ENCODE measurements around the gene SPATC1L.
A peak's percentile ranks its signal among the peaks of the same experiment; 100 is the strongest.
"Not testable (repeated sequence)": the region's sequence is repeated elsewhere in the genome, so short reads cannot be mapped to it uniquely, and the experiment has no call there.

SPATC1L gene

DNA sequence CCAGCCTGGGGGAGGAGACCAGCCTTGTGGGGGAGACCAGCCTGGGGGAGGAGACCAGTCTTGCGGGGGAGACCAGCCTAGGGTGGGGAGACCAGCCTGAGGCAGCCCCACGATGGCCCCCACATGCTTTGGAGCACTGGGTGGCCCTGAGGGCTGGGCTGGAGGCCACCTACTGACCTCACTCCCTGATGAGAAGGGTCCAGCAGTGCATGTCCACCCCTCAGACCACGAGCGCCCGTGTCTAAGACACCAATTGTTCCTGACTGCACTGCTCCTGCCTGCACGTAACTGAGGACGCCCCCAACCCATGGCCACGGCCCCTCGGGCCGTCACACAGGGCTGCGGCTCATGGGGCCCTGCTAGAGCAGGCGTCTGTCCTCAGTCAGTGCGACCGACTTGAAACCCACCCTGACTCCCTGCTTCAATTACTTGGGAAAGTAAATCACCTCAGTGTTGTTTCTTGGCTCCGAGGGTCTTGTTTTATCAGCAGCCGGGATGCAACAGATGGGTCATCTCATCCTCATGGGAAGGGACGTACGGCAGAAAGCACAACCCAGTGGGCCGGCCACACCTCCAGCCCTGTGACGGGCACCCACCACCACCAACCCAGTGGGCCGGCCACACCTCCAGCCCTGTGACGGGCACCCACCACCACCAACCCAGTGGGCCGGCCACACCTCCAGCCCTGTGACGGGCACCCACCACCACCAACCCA, at the start of gene SPATC1L:
Gene SPATC1L, minus strand, starts transcription at position 550 of the 715 bp plus-strand sequence. CDS start 1,643 bp downstream, outside the sequence.
- peak within 1 kb of the TSS in 4 of 5 donors; percentile 53 to 71 (median 64) for H3K9ac ChIP-seq (ENCODE audit: low read length in 5 of 5)
- no peak within 1 kb of the TSS for H3K27ac ChIP-seq (ENCODE audit: low read depth, low read length)
- H3K36me3 ChIP-seq (ENCODE audit: control insufficient read depth in 5 of 5, insufficient read depth in 5 of 5, low read length in 5 of 5), result peaks cover 0 to 12% (median 3%) of the 10 kb centered on the region in 5 donors
- peak within 1 kb of the TSS; percentile 68 to 91 (median 75) for H3K4me3 ChIP-seq (ENCODE audit: low read depth in 1 of 5, low read length in 5 of 5)
- H3K9me3 ChIP-seq (ENCODE audit: control insufficient read depth in 5 of 5, low read length in 5 of 5), result no peaks in the 10 kb centered on the region
- peaks cover 0 to 28% (median 24%) of the 10 kb centered on the region in 5 donors for H3K4me1 ChIP-seq (ENCODE audit: control insufficient read depth in 5 of 5, insufficient read depth in 5 of 5, low read length in 5 of 5)
- peaks cover 0 to 9% (median 8%) of the 10 kb centered on the region in 5 donors for H3K27me3 ChIP-seq (ENCODE audit: control insufficient read depth in 5 of 5, insufficient read depth in 4 of 5, low read length in 5 of 5)

- Histone ChIP-seq H3K4me1 (ENCODE audit: control insufficient read depth in 5 of 5, insufficient read depth in 5 of 5, low read length in 5 of 5) (peaks cover 2 to 40% (median 33%) of the 10 kb centered on the region in 5 donors), H3K27me3 (ENCODE audit: control insufficient read depth in 5 of 5, insufficient read depth in 4 of 5, low read length in 5 of 5) (no peaks in the 10 kb centered on the region), H3K9ac (ENCODE audit: low read length in 5 of 5) (peak overlapping the region in 2 of 5 donors; percentile 39 to 56), H3K27ac (ENCODE audit: low read depth, low read length) (peak overlapping the region; percentile 26), H3K4me3 (ENCODE audit: low read depth in 1 of 5, low read length in 5 of 5) (peak overlapping the region in 4 of 5 donors; percentile 41 to 63 (median 50)), H3K36me3 (ENCODE audit: control insufficient read depth in 5 of 5, insufficient read depth in 5 of 5, low read length in 5 of 5) (peaks cover 10 to 22% (median 15%) of the 10 kb centered on the region in 5 donors), H3K9me3 (ENCODE audit: control insufficient read depth in 5 of 5, low read length in 5 of 5) (no peaks in the 10 kb centered on the region)
Measured at GRCh38 chr21:46229923-46230260, 45.6 kb upstream of the SPATC1L start.

DNA sequence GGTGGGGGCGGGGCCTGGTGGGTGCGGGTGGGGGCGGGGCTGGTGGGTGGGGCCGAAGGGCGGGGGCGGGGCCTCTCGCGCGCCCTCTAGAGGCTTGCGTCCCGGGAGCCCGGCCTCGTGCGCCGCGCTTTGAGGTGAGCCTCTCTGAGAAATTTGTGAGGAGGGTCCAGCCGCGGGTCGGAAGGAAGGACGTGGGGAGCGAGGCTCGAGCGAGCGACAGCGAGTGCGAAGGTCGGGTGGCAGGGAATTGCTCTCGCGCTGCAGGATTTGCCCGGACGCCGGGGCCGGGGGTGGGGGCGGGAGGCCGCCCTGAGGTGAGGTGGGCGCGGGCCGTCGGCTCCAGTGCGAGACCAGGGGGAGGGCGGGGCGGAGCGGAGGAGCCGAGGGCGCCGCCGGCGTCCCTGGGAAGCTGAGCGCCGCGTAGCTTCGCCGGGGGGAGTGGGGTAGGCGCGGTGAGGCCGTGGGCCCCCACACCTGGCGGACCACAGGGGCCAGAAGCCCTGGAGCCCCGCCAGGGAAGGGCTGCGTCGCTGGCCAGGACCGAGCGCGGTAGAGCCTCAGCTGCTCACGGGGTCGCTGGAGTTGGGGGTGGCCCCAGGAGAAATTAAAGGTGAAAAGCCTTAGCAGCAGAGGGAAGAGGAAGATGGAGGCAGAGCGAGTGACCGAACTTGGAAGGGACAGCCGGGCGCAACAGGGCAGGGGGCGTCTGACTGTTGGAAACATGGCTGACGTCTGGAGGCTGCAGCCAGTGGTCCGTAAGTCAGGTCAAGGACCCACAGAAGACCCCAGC, 45.1 kb upstream of the SPATC1L start:
- H3K27ac ChIP-seq (ENCODE audit: low read depth, low read length), result peak overlapping the region; percentile 26
- no peaks in the 10 kb centered on the region for H3K9me3 ChIP-seq (ENCODE audit: control insufficient read depth in 5 of 5, low read length in 5 of 5)
- H3K27me3 ChIP-seq (ENCODE audit: control insufficient read depth in 5 of 5, insufficient read depth in 4 of 5, low read length in 5 of 5), result no peaks in the 10 kb centered on the region
- peak overlapping the region in 3 of 5 donors; percentile 39 to 56 (median 51) for H3K9ac ChIP-seq (ENCODE audit: low read length in 5 of 5)
- peaks cover 2 to 44% (median 36%) of the 10 kb centered on the region in 5 donors for H3K4me1 ChIP-seq (ENCODE audit: control insufficient read depth in 5 of 5, insufficient read depth in 5 of 5, low read length in 5 of 5)
- H3K4me3 ChIP-seq (ENCODE audit: low read depth in 1 of 5, low read length in 5 of 5), result peak overlapping the region; percentile 41 to 63 (median 50)
- peaks cover 8 to 16% (median 10%) of the 10 kb centered on the region in 5 donors for H3K36me3 ChIP-seq (ENCODE audit: control insufficient read depth in 5 of 5, insufficient read depth in 5 of 5, low read length in 5 of 5)

DNA sequence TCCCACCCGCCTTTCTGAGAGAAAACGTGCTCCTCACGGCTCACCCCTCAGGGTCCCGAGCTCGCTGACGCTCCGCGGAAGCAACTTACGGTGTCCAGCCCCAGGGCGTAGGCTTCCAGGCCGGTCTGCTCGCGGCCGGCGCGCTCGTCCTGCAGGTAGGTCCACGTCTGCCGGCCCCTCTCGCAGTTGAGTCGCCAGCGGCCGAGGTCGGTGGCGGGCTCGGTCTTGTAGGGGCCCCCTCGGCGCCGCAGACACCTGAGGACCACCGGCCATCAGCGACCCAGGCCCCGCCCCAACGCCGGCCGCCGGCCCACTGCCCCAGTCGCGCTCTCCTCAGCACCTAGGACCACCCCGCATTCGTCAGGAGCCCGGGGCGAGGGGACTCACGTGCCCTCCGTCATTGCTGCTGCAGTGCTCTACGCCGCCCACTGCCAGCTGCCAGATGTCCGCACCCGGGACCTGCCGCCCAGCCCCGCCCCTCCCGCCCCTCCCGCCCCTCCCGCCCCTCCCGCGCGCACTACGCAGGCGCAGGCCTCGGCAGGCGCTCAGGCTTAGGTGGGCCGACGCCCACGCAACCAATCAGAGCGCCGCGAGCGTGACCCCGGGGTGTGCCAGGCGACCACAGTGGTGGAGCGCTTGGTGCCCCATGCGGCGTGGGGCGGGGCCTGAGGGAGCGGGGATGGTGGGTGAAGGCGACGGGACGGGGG, 44.2 kb upstream of the SPATC1L start, which contains the start of gene LSS:
Gene LSS, minus strand, starts transcription at position 430 of the 707 bp plus-strand sequence. Its CDS starts 29 bp downstream, at position 401.
- Histone ChIP-seq H3K9me3 (ENCODE audit: control insufficient read depth in 5 of 5, low read length in 5 of 5) (no peaks in the 10 kb centered on the region), H3K4me1 (ENCODE audit: control insufficient read depth in 5 of 5, insufficient read depth in 5 of 5, low read length in 5 of 5) (peaks cover 2 to 44% (median 36%) of the 10 kb centered on the region in 5 donors)

DNA sequence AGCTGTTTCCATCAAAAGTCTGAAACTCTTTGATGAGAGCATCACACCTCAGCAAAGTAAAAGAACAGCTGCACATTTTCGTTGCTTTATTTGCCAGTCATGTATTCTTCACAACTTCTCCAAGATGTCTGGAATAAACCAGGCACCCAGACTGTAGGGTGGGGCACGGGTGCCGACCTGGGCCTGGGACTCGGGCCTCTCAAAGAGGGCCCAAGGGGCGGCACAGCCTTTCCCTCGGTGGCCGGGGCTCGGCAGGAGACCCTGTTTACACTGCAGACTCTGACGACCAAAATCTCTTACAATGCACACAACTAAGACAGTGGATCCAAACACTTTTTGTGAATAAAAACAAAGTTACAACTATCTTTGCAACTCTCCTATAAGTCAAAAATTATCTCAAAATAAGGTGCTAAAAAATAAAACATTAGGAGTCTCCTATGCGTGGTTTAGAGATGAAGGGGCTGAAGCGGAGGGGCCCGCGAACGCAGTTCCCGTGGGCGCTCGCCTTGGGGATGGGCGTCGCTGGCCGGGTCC, 43.6 kb upstream of the SPATC1L start:
- Histone ChIP-seq H3K4me3 (ENCODE audit: low read depth in 1 of 5, low read length in 5 of 5) (peak overlapping the region; percentile 70 to 86 (median 82)), H3K27me3 (ENCODE audit: control insufficient read depth in 5 of 5, insufficient read depth in 4 of 5, low read length in 5 of 5) (no peaks in the 10 kb centered on the region), H3K4me1 (ENCODE audit: control insufficient read depth in 5 of 5, insufficient read depth in 5 of 5, low read length in 5 of 5) (peaks cover 2 to 45% (median 36%) of the 10 kb centered on the region in 5 donors), H3K27ac (ENCODE audit: low read depth, low read length) (peak overlapping the region; percentile 98), H3K9me3 (ENCODE audit: control insufficient read depth in 5 of 5, low read length in 5 of 5) (no peaks in the 10 kb centered on the region), H3K9ac (ENCODE audit: low read length in 5 of 5) (peak overlapping the region; percentile 63 to 84 (median 77)), H3K36me3 (ENCODE audit: control insufficient read depth in 5 of 5, insufficient read depth in 5 of 5, low read length in 5 of 5) (peaks cover 0 to 6% (median 4%) of the 10 kb centered on the region in 5 donors)

More for the DNA sequence above, 44.2 kb upstream of the SPATC1L start, which contains the start of gene LSS:
- H3K4me3 ChIP-seq (ENCODE audit: low read depth in 1 of 5, low read length in 5 of 5), result peak within 1 kb of the TSS; percentile 70 to 86 (median 82)
- peak within 1 kb of the TSS; percentile 63 to 84 (median 77) for H3K9ac ChIP-seq (ENCODE audit: low read length in 5 of 5)
- peak within 1 kb of the TSS; percentile 98 for H3K27ac ChIP-seq (ENCODE audit: low read depth, low read length)
- peaks cover 2 to 8% (median 3%) of the 10 kb centered on the region in 5 donors for H3K36me3 ChIP-seq (ENCODE audit: control insufficient read depth in 5 of 5, insufficient read depth in 5 of 5, low read length in 5 of 5)
- no peaks in the 10 kb centered on the region for H3K27me3 ChIP-seq (ENCODE audit: control insufficient read depth in 5 of 5, insufficient read depth in 4 of 5, low read length in 5 of 5)

GRCh38 chr21:46226920-46227599, 42.8 kb upstream of the SPATC1L start:
- Histone ChIP-seq H3K36me3 (ENCODE audit: control insufficient read depth in 5 of 5, insufficient read depth in 5 of 5, low read length in 5 of 5) (peaks cover 0 to 14% (median 9%) of the 10 kb centered on the region in 5 donors), H3K27me3 (ENCODE audit: control insufficient read depth in 5 of 5, insufficient read depth in 4 of 5, low read length in 5 of 5) (no peaks in the 10 kb centered on the region), H3K27ac (ENCODE audit: low read depth, low read length) (peak overlapping the region; percentile 98), H3K9me3 (ENCODE audit: control insufficient read depth in 5 of 5, low read length in 5 of 5) (no peaks in the 10 kb centered on the region), H3K4me3 (ENCODE audit: low read depth in 1 of 5, low read length in 5 of 5) (peak overlapping the region; percentile 70 to 86 (median 82)), H3K4me1 (ENCODE audit: control insufficient read depth in 5 of 5, insufficient read depth in 5 of 5, low read length in 5 of 5) (peaks cover 2 to 51% (median 36%) of the 10 kb centered on the region in 5 donors), H3K9ac (ENCODE audit: low read length in 5 of 5) (peak overlapping the region; percentile 18 to 84 (median 53))

DNA sequence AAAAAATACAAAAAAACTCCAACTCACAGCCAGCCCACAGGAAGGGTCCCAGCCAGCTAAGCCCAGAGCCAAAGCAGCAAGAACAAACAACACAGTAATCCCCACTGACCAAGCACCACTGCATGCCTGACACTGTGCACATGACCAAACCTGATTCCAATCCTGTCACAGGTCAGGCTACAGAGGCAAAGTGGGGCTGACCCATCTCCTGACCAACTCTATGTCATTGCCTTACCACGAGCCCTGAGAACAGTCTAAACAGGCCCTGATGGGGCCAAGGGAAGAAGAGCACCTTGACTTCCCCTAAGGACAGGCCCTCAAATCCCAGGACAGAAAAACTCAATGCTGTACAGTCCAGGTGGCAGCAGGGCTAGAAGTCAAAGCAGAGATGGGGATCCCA, 41.9 kb upstream of the SPATC1L start:
- Histone ChIP-seq H3K27ac (ENCODE audit: low read depth, low read length) (peak overlapping the region; percentile 98), H3K9ac (ENCODE audit: low read length in 5 of 5) (peak overlapping the region in 4 of 5 donors; percentile 51 to 83 (median 68)), H3K4me3 (ENCODE audit: low read depth in 1 of 5, low read length in 5 of 5) (peak overlapping the region in 4 of 5 donors; percentile 14 to 86 (median 34)), H3K9me3 (ENCODE audit: control insufficient read depth in 5 of 5, low read length in 5 of 5) (no peaks in the 10 kb centered on the region), H3K27me3 (ENCODE audit: control insufficient read depth in 5 of 5, insufficient read depth in 4 of 5, low read length in 5 of 5) (no peaks in the 10 kb centered on the region), H3K36me3 (ENCODE audit: control insufficient read depth in 5 of 5, insufficient read depth in 5 of 5, low read length in 5 of 5) (peaks cover 0 to 22% (median 18%) of the 10 kb centered on the region in 5 donors), H3K4me1 (ENCODE audit: control insufficient read depth in 5 of 5, insufficient read depth in 5 of 5, low read length in 5 of 5) (peaks cover 2 to 51% (median 36%) of the 10 kb centered on the region in 5 donors)

- not testable (repeated sequence) for H3K4me3 ChIP-seq (ENCODE audit: low read depth in 1 of 5, low read length in 5 of 5); H3K9ac ChIP-seq (ENCODE audit: low read length in 5 of 5); H3K27me3 ChIP-seq (ENCODE audit: control insufficient read depth in 5 of 5, insufficient read depth in 4 of 5, low read length in 5 of 5); H3K9me3 ChIP-seq (ENCODE audit: control insufficient read depth in 5 of 5, low read length in 5 of 5); H3K27ac ChIP-seq (ENCODE audit: low read depth, low read length)
- Histone ChIP-seq H3K4me1 (ENCODE audit: control insufficient read depth in 5 of 5, insufficient read depth in 5 of 5, low read length in 5 of 5) (peaks cover 2 to 47% (median 30%) of the 10 kb centered on the region in 5 donors), H3K36me3 (ENCODE audit: control insufficient read depth in 5 of 5, insufficient read depth in 5 of 5, low read length in 5 of 5) (peaks cover 0 to 47% (median 42%) of the 10 kb centered on the region in 5 donors)
Measured at GRCh38 chr21:46223661-46224060, 39.4 kb upstream of the SPATC1L start.

- Histone ChIP-seq H3K9me3 (ENCODE audit: control insufficient read depth in 5 of 5, low read length in 5 of 5) (no peaks in the 10 kb centered on the region), H3K9ac (ENCODE audit: low read length in 5 of 5) (peak overlapping the region in 1 of 5 donors; percentile 52), H3K27me3 (ENCODE audit: control insufficient read depth in 5 of 5, insufficient read depth in 4 of 5, low read length in 5 of 5) (no peaks in the 10 kb centered on the region), H3K36me3 (ENCODE audit: control insufficient read depth in 5 of 5, insufficient read depth in 5 of 5, low read length in 5 of 5) (peaks cover 0 to 50% (median 46%) of the 10 kb centered on the region in 5 donors), H3K4me3 (ENCODE audit: low read depth in 1 of 5, low read length in 5 of 5) (no peak overlapping the region), H3K27ac (ENCODE audit: low read depth, low read length) (no peak overlapping the region), H3K4me1 (ENCODE audit: control insufficient read depth in 5 of 5, insufficient read depth in 5 of 5, low read length in 5 of 5) (peaks cover 2 to 46% (median 27%) of the 10 kb centered on the region in 5 donors)
Measured at GRCh38 chr21:46223217-46223616, 39.0 kb upstream of the SPATC1L start.
